ENCODE measurements around the gene TTC36. TPM values are rescaled to one million over a fixed set of nuclear protein-coding genes. Genes with fewer than 3 reads are reported as not detected.

TTC36 gene
- total and polyA plus RNA-seq, 2 experiments from 2014 or later = 0.58 to 1.1 TPM

GRCh38 chr11:118544647-118545010, 17.4 kb downstream of the TTC36 start:
- Histone ChIP-seq H3K9me2 (ENCODE audit: insufficient read depth) (no peaks in the 10 kb centered on the region), H3K36me3 (ENCODE audit: low read depth) (no peaks in the 10 kb centered on the region), H4K20me1 (ENCODE audit: insufficient read depth) (no peaks in the 10 kb centered on the region), H3K9ac (no peak overlapping the region), H3K79me2 (ENCODE audit: insufficient read depth) (no peaks in the 10 kb centered on the region), H3K4me2 (ENCODE audit: unreplicated experiment) (no peak overlapping the region), H3K4me3 (no peak overlapping the region), H2AFZ (no peak overlapping the region), H3F3A (ENCODE audit: insufficient read depth) (peaks cover under 1% of the 10 kb centered on the region; the same call in 1 of the 2 replicates), H3K27me3 (replicated peaks; ENCODE audit: insufficient read depth) (no peaks in the 10 kb centered on the region), H3K27ac (no peak overlapping the region), H3K9me3 (ENCODE audit: low read depth) (no peaks in the 10 kb centered on the region), H3K4me1 (ENCODE audit: insufficient read depth) (no peaks in the 10 kb centered on the region)
- DNase-seq = no peak
- TF ChIP-seq EZH2phosphoT487 (IDR thresholded peaks at IDR 0.05; ENCODE audit: insufficient read depth, low read depth) (no peak), EZH2 (IDR thresholded peaks at IDR 0.05; ENCODE audit: insufficient read depth, poor library complexity, severe bottlenecking) (no peak)
- in situ Hi-C loops (cut with MboI) = no loop called here
- 88 to 89% methylated on average over 3 of the region's 3 CpGs for WGBS, 2 experiments (ENCODE audit: low coverage in 1 of 2, low lambda C conversion rate in 2 of 2, missing lambda C conversion rate in 2 of 2)

- 72 to 80% methylated on average over 5 of the region's 5 CpGs for WGBS, 2 experiments (ENCODE audit: low coverage in 1 of 2, low lambda C conversion rate in 2 of 2, missing lambda C conversion rate in 2 of 2)
Observed at GRCh38 chr11:118545533-118545932, 18.3 kb downstream of the TTC36 start.

GRCh38 chr11:118547132-118547531, 19.9 kb downstream of the TTC36 start:
- Histone ChIP-seq H3F3A (ENCODE audit: insufficient read depth) (no peaks in the 10 kb centered on the region), H3K4me2 (ENCODE audit: unreplicated experiment) (no peak overlapping the region), H3K9me2 (ENCODE audit: insufficient read depth) (no peaks in the 10 kb centered on the region), H2AFZ (no peak overlapping the region), H4K20me1 (ENCODE audit: insufficient read depth) (no peaks in the 10 kb centered on the region), H3K79me2 (ENCODE audit: insufficient read depth) (no peaks in the 10 kb centered on the region), H3K9ac (no peak overlapping the region), H3K36me3 (ENCODE audit: low read depth) (peaks cover 2% of the 10 kb centered on the region; the same call in 1 of the 2 replicates), H3K27me3 (replicated peaks; ENCODE audit: insufficient read depth) (no peaks in the 10 kb centered on the region), H3K4me3 (no peak overlapping the region), H3K9me3 (ENCODE audit: low read depth) (no peaks in the 10 kb centered on the region), H3K27ac (no peak overlapping the region), H3K4me1 (ENCODE audit: insufficient read depth) (no peaks in the 10 kb centered on the region)
- 91 to 98% methylated on average over 2 of the region's 2 CpGs for WGBS, 2 experiments (ENCODE audit: low coverage in 1 of 2, low lambda C conversion rate in 2 of 2, missing lambda C conversion rate in 2 of 2)
- in situ Hi-C loops (cut with MboI) = no loop called here
- TF ChIP-seq EZH2 (IDR thresholded peaks at IDR 0.05; ENCODE audit: insufficient read depth, poor library complexity, severe bottlenecking) = no peak
- TF ChIP-seq EZH2phosphoT487 (IDR thresholded peaks at IDR 0.05; ENCODE audit: insufficient read depth, low read depth) = no peak
- DNase-seq = no peak

More at GRCh38 chr11:118545533-118545932, 18.3 kb downstream of the TTC36 start:
- no peak overlapping the region for H2AFZ ChIP-seq
- H3K27ac ChIP-seq = no peak overlapping the region
- H3K9me2 ChIP-seq (ENCODE audit: insufficient read depth) = no peaks in the 10 kb centered on the region
- DNase-seq = no peak
- no peaks in the 10 kb centered on the region for H3K9me3 ChIP-seq (ENCODE audit: low read depth)
- H3K27me3 ChIP-seq (replicated peaks; ENCODE audit: insufficient read depth) = no peaks in the 10 kb centered on the region
- in situ Hi-C loops (cut with MboI) = no loop called here
- no peaks in the 10 kb centered on the region for H3K4me1 ChIP-seq (ENCODE audit: insufficient read depth)
- H3K4me3 ChIP-seq = no peak overlapping the region
- no peak overlapping the region for H3K4me2 ChIP-seq (ENCODE audit: unreplicated experiment)
- H3F3A ChIP-seq (ENCODE audit: insufficient read depth) = no peaks in the 10 kb centered on the region
- H3K9ac ChIP-seq = no peak overlapping the region
- H3K79me2 ChIP-seq (ENCODE audit: insufficient read depth) = no peaks in the 10 kb centered on the region
- H4K20me1 ChIP-seq (ENCODE audit: insufficient read depth) = no peaks in the 10 kb centered on the region
- H3K36me3 ChIP-seq (ENCODE audit: low read depth) = no peaks in the 10 kb centered on the region
- TF ChIP-seq EZH2 (IDR thresholded peaks at IDR 0.05; ENCODE audit: insufficient read depth, poor library complexity, severe bottlenecking) = no peak
- no peak for TF ChIP-seq EZH2phosphoT487 (IDR thresholded peaks at IDR 0.05; ENCODE audit: insufficient read depth, low read depth)

GRCh38 chr11:118552341-118552740, 25.1 kb downstream of the TTC36 start:
- no peaks in the 10 kb centered on the region for H3F3A ChIP-seq (ENCODE audit: insufficient read depth)
- H3K27ac ChIP-seq = no peak overlapping the region
- no peaks in the 10 kb centered on the region for H3K4me1 ChIP-seq (ENCODE audit: insufficient read depth)
- TF ChIP-seq EZH2 (IDR thresholded peaks at IDR 0.05; ENCODE audit: insufficient read depth, poor library complexity, severe bottlenecking) = no peak
- TF ChIP-seq EZH2phosphoT487 (IDR thresholded peaks at IDR 0.05; ENCODE audit: insufficient read depth, low read depth) = no peak
- no peaks in the 10 kb centered on the region for H3K27me3 ChIP-seq (replicated peaks; ENCODE audit: insufficient read depth)
- H3K9me2 ChIP-seq (ENCODE audit: insufficient read depth) = no peaks in the 10 kb centered on the region
- no peak overlapping the region for H3K4me3 ChIP-seq
- in situ Hi-C loops (cut with MboI) = no loop called here
- no peak overlapping the region for H3K4me2 ChIP-seq (ENCODE audit: unreplicated experiment)
- H3K9me3 ChIP-seq (ENCODE audit: low read depth) = no peaks in the 10 kb centered on the region
- no peak for DNase-seq
- 89 to 94% methylated on average over 4 of the region's 4 CpGs for WGBS, 2 experiments (ENCODE audit: low coverage in 1 of 2, low lambda C conversion rate in 2 of 2, missing lambda C conversion rate in 2 of 2)
- no peaks in the 10 kb centered on the region for H4K20me1 ChIP-seq (ENCODE audit: insufficient read depth)
- H3K9ac ChIP-seq = no peak overlapping the region
- H2AFZ ChIP-seq = no peak overlapping the region
- no peaks in the 10 kb centered on the region for H3K79me2 ChIP-seq (ENCODE audit: insufficient read depth)
- peaks cover 8% of the 10 kb centered on the region; the same call in 1 of the 2 replicates for H3K36me3 ChIP-seq (ENCODE audit: low read depth)

- Histone ChIP-seq H3K27ac (no peak overlapping the region), H3K4me1 (ENCODE audit: insufficient read depth) (peaks cover 6% of the 10 kb centered on the region; the same call in 1 of the 2 replicates), H3K79me2 (ENCODE audit: insufficient read depth) (peaks cover 14% of the 10 kb centered on the region), H3K36me3 (ENCODE audit: low read depth) (peaks cover 7% of the 10 kb centered on the region; the same call in 1 of the 2 replicates), H4K20me1 (ENCODE audit: insufficient read depth) (no peaks in the 10 kb centered on the region), H3K4me2 (ENCODE audit: unreplicated experiment) (no peak overlapping the region), H3K27me3 (replicated peaks; ENCODE audit: insufficient read depth) (no peaks in the 10 kb centered on the region), H3K4me3 (no peak overlapping the region), H3K9ac (no peak overlapping the region), H3K9me2 (ENCODE audit: insufficient read depth) (no peaks in the 10 kb centered on the region), H3K9me3 (ENCODE audit: low read depth) (no peaks in the 10 kb centered on the region), H3F3A (ENCODE audit: insufficient read depth) (peaks cover 3% of the 10 kb centered on the region; the same call in 1 of the 2 replicates), H2AFZ (no peak overlapping the region)
- WGBS, 2 experiments (ENCODE audit: low coverage in 1 of 2, low lambda C conversion rate in 2 of 2, missing lambda C conversion rate in 2 of 2) = 81 to 87% methylated on average over 4 of the region's 4 CpGs
- in situ Hi-C loops (cut with MboI) = no loop called here
- no peak for DNase-seq
- no peak for TF ChIP-seq EZH2 (IDR thresholded peaks at IDR 0.05; ENCODE audit: insufficient read depth, poor library complexity, severe bottlenecking)
- no peak for TF ChIP-seq EZH2phosphoT487 (IDR thresholded peaks at IDR 0.05; ENCODE audit: insufficient read depth, low read depth)
Observed at GRCh38 chr11:118560806-118561205, 33.5 kb downstream of the TTC36 start.
